ENCODE results near the gene SLC24A4.

The SLC24A4 gene

DNA sequence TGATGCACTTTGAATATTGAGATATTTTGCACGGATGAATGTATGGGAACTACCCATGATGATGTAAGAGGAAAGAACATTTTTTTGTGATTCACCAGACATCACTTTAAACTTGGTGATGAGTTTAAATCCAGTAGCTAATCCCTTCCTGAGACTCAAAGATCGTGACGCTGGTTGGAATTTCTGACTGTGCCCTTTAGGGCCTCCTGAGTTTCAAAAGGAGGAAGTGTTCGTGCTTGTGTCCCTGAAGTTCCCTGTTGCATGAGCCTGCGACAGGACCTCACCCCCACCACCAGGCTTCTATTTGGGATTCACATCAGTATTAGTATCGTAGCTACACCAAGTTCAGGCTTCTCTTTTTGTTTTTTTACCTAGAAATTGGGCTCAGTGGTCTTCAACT lies 172.1 kb downstream of the SLC24A4 start:
- no peak for DNase-seq (ENCODE audit: low read depth in 2 of 3, low spot score in 2 of 3)

DNA sequence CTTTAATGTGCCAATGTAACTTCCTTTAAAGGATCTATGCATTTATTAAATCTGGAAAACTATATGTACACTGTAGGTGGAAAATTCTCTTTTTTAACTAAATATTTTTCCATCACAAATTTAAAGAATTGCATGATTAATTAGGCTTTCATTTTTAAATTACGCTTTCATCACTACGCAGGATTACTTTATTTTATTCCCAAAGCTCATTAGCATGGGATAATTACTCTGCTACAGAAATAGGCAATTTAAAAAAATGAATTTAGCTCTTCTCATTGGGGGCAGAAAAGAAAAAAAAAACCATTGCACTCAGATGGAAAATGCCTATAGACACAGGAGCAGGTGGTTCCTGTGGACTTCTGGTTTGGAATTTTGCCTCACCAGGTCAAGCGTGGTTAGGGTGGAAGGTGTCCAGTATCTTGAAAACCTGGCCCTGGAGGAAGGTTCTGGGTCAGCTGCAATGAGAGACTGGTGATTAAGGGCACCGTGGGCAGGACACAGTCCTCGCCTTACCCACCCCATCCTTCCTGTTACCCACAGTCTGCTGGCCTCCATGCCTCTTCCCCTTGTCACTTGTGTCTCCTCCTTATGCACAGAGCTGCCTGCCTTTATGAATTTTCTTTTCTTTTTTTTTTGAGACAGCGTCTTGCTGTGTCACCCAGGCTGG lies 173.4 kb downstream of the SLC24A4 start:
- no peak for DNase-seq (ENCODE audit: low read depth in 2 of 3, low spot score in 2 of 3)

DNA sequence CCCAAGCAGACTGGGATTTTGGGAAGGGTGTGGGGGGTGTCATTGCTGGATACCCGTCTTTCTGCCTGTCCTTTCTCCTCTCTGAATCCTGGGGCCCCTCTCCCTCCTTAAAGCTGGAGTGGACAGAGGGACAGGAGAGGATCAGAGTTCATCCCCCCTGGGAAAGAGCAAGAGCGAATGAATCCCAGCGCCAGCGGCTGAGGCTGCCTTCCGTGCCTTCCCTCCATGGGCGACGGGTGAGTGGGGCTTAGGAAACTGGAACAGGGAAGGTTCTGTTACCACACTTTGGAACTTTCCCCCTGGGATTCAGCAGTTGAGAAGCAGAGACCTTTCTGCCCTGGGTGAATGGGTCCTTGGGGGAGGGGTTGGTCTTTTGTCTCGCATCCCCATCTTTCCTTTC lies 174.4 kb downstream of the SLC24A4 start:
- no peak for DNase-seq (ENCODE audit: low read depth in 2 of 3, low spot score in 2 of 3)

DNA sequence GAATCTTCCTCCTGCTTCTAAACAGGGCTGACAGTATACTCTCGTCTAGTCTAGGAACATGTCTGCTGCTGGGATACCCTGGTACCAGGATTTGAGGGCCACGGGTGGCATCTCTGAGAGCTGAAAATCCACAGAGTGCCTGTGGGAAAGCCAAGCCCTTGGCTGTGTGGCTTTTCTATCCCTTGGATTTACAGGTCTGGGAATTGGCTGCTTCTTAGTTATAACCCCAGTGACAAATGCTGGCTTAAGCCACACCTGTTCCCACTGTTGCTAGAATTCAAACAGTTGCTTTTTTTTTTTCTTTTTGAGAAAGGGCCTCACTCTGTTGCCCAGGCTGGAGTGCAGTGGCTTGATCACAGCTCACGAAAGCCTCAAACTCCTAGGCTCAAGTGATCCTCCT lies 176.3 kb downstream of the SLC24A4 start:
- DNase-seq (ENCODE audit: low read depth in 2 of 3, low spot score in 2 of 3), result no peak

DNA sequence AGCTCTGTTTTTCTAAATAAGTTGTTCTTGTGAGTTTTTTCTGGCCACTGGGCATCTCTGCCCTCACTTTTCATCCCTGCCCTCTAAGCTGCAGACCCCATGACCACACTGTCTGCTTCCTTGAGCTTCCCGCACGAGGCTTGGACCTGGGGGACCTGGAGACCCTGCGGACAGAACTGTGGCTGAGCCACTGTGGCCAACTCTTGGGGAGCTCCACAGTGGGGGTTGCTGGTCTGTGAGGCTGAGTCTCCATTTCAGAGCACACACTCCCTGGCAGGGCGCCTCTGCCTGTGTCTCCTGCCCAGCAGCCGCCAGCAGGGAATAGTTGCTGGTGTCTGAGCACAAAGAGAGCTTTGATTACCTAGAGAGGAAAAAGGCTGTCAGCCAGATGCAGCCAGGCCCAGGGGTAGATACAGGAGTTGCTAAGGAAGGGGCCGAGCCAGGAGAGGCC lies 177.6 kb downstream of the SLC24A4 start:
- DNase-seq (ENCODE audit: low read depth in 2 of 3, low spot score in 2 of 3), result no peak

DNA sequence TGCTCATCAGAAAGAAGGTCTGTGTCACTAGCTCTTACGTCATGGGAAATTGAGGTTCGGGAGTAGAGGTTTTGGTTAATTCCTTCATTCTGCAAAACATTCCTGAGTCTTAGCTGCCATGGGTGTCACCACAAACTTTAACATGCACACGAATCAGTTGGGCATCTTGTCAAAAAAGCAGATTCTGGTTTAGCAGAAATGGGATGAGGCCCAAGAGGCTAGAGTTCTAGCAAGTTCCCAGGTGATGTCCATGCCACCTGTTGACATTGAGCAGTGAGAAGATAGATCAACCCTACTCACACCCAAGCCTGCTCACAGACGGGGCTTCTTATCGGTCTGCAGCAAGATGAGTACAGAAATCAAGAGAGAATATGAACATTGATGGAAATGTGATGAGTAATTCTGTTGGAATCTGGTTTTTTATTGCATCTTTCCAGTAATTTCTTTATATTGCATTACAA lies 179.0 kb downstream of the SLC24A4 start:
- DNase-seq (ENCODE audit: low read depth in 2 of 3, low spot score in 2 of 3), result no peak

DNA sequence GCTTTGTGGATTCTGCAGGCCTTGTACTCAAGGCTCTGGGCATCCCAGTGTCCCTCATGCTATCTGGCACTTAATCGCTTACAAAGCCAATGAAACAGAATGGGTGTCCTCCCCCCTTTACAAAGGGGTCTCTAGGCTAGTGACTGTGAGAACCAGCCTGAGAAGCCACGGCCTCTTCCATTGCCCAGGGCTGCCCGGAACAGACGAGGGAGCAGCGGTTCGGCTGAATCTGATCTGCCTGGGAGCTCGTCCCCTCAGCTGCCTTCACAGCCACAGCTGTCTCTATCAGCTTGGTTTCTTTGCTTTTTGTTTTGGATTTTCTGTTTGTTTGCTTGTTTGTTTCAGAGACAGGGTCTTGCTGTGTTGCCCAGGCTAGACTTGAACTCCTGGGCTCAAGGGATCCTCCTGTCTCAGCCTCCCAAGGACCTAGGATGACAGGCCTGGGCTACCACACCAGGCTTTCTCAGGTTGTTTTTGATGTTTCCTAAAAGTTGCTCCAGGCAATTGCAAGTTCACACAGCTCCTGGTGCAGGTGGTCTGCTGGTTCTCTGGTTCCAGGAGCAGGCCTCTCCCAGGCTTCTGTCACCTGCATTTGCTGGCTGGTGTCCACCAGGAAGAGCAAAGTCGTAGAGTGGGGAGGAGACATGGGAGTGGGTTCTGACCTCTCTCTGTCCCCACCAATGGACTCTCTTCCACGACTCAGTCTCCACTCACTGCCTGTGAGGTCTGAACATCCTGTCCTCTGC lies 179.7 kb downstream of the SLC24A4 start:
- DNase-seq (ENCODE audit: low read depth in 2 of 3, low spot score in 2 of 3), result no peak

DNA sequence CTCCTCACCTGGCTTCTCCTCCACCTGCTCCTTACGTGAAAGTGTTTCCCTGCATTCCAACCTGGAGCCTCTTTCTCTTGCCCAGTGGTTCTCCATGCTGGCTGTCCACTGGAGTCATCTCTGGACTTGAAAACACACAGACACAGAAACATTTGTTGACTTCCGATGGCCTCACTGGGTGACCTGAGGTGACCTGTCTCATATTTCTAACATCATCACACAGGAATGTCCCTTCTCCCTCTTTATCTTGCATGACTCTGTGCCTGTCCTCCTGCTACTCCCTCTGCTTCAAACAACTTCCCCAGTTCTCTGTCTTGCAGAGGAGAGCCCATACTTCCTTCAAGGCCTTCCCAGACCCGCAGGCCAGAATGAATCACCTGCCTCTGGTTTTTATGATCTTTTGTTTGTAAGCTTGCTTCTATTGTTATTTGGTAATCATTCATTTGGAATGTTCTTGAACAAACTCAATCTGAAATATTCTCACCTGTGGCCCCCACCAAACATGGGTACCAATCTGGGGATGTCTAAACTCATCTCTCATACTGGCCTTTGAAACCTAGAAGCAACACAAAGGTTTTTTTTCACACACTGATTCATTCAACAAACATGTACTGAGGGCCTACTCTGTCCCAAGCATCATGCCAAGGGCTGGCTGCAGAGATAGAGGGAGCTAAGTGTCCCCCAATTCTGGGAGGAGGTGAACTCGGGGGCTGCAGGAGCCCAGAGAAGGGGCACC lies 181.0 kb downstream of the SLC24A4 start:
- DNase-seq (ENCODE audit: low read depth in 2 of 3, low spot score in 2 of 3), result no peak

DNA sequence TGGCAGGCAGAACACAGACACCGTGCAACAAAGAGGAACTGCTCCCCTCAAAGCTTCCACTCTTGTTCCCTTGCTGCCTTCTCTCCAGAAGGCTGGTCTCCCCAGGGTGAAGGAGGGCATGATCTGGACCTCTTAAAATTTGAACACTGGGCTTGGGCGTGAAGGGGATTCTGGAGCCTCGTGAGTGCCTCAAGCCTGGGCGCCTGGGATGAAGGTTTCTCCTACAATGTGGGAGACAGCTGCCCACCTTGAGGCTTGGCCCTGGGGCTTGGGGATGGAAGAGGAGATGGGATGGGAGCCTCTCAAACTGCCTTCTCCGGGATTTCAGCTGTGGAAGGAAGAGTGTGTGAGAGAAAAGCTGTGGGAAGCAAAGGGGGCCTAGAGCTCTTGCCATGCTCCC lies 182.9 kb downstream of the SLC24A4 start:
- DNase-seq (ENCODE audit: low read depth in 2 of 3, low spot score in 2 of 3), result no peak

DNA sequence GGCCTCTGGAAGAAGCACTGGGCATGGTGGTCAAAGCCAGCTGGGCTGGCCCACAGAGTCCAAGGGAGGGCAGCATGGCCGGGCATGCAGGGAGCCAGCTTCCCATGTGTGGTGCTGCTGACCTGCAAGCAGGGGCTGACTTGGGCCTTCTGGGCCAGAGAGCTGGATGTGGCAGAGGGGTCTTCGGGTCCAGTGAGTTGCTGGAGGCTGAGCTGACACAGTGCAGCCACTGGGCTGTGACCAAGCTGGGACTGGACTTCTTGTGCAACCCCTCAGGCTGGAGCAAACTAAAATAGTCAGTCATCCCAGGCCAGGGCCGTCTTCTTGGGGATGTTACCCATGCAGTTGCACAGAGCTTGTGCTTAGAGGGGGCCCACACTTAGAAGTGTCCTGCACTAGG lies 183.3 kb downstream of the SLC24A4 start:
- no peak for DNase-seq (ENCODE audit: low read depth in 2 of 3, low spot score in 2 of 3)

DNA sequence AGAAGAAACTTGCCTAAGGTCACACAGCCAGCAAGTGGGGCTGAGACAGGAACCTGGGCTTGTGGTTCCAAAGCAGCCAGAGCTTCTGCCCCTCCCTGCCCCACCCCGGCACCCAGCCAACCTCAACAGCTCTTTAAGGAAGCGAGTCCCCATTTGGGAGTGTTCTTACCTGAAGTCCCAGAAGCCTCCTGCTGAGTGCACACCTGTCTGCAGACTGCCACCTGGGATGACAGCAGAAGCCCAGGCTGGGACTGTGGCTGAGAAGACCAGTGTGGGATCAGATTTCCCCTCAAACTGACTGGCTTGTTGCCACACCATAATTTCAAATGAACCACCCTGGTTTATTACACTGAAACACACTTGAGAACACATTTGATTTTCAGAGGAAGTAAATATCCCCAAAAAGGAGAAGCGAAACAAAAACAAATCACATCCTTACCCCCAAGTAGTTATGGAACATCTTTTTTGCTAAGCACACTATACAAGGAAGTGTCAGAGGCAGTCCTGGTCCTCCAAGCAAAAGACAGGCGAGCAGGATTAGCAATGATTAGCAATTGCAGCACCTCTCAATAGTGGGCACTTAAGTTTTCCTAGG lies 184.3 kb downstream of the SLC24A4 start:
- no peak for DNase-seq (ENCODE audit: low read depth in 2 of 3, low spot score in 2 of 3)

DNA sequence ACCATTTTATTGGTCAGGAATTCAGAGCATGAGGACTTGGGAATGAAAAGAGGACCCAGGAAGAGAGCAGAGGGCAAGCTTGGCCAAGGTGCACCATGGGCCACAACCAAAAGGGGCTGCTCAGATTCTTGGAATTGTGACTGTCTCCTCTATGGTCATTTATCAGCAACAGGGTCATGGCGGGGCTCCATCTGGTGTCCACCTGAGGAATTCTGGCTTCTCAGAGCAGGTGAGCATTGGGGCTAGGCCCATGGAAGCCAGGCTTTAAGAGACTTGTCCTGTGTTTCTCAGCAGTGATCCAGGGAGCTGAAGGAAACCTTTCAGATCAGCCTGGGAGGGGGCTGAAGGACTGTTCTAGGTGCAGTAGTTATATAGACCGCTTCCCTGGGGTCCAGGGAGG lies 188.0 kb downstream of the SLC24A4 start:
- no peak for DNase-seq (ENCODE audit: low read depth in 2 of 3, low spot score in 2 of 3)

DNA sequence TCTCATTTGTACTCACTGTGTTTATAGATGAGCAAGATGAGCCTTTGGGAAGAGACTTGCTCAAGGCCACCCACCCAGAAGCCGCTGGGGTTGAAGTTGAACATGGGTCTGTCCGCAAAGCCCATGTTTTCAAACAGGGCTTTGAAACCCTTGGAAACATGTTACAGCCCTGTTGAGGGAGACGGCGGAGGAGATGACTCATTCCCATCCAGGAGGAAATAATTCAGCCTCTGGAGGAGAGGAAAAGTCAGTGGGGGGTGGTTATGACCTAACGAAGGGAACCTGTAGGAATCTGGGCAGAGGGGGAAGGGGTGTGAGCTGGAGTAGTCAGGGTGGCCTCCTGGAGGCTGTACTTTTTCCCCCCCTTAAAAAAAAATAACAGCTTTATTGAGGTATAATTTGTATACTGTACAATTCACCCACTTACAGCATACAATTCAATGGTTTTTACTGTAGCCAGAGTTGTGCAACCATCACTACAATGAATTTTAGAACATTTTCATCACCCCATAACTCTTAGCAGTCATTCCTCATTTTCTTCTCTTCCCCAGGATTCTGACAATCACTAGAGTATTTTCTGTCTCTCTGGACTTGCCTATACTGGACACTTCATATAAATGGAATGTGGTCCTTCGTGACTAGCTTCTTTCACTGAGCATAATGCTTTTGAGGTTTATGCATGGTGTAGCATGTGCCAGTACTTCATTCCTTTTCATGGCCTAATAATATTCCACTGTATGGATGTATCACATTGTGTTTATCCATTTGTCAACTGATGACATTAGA lies 188.7 kb downstream of the SLC24A4 start:
- no peak for DNase-seq (ENCODE audit: low read depth in 2 of 3, low spot score in 2 of 3)

DNA sequence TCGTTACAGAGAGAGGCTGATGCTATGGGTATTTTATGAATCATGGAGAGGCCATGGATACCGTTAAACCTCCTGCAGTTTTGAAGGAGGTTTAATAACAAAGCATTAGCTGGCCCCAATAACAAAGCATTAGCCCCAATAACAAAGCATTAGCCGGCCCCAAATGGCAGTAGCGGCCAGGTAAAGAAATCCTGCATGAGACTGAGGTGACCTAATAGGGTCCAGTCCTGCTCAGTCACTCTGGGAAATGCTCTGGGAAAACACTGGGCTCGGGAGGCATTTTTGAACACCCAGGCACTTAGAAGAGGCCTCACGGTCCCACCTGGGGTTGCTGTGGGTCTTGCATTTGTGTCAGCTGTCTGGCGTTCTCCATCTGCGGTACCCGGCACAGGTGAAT lies 189.8 kb downstream of the SLC24A4 start:
- no peak for DNase-seq (ENCODE audit: low read depth in 2 of 3, low spot score in 2 of 3)

DNA sequence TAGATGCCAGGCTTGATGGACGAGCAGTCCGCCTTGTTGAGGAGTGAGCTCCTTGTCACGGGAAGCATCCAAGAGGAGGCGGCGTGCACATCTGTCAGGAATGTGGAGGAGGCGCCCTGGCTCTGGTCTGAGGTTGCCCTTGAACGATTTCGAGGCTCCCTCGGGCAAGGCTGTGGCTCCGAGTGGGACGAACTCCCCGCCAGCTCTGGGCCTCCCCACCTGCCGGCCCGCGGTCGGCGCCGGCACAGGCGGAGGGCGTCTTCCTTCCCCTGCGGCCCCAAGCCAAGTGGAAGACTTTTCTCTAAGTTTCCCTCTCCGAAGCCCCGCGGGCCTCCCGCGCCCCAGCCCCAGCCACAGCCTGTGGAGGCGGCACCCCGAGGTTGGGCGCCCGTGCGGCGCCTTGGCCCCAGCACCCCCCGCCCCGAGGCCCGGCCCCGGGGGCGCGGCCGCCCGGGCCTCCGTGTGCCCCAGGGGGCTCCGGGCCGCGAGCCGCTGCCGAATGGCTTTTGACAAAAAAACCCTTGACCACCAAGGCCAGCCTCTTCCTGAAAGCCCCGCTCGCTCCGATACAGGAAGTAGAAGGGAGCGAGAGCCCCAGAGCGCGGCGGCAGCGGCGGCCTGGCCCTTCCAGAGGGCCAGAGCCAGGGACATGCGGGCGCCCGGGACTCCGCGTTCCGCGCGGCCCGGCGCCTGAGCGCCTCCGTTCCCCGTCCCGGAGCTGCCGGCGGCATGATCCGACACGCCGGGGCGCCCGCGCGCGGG lies 190.4 kb downstream of the SLC24A4 start, which contains the start of gene RIN3:
RIN3 (plus strand) TSS at position 578 of the 762 bp plus-strand sequence; CDS start at position 730, 152 bp downstream.
- peak in 2 of 3 experiments; percentile 30 to 43 for DNase-seq (ENCODE audit: low read depth in 2 of 3, low spot score in 2 of 3)

DNA sequence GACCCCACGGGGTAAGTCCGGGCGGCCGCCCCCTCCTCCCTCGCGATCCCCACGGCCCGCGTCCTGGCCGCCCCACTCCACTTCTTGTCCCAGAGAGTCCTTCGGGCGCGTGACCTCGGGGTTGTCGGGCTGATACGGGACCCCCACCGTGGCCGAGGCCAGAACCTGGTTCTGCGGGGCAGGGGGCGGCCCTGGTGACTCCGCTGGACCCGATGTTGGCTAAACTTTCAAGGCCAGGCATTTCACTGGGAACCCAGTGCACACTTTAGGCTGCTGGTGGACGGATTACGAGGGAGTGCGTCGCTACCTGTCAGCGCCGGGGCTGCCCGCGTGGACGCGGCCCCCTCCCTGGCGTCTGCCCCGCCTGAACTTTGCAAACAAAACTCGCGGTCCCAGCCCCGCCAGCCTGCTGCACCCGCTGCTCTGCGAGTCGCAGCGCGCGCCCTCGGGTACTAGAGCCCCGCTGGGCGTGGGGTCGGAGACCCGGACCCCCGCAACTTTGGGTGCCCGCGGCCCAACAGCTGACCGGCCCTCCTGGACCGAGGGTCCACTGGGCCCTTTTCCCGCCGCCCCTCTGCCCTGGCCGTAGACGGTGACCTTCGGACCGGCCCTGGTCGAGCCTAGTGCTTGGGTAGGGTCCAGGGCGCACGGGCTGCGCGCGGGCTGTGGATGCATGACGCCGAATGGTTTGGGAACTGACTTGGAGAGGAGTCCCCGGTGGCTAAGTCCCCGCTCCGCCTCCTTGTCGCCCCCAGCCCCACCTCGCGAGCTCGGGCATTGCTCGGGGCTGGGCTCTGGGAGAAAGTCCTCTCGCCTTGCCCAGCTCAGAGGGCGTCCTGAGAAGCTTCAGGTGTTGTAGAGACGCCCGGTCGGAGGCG lies 191.2 kb downstream of the SLC24A4 start:
- DNase-seq (ENCODE audit: low read depth in 2 of 3, low spot score in 2 of 3), result no peak

DNA sequence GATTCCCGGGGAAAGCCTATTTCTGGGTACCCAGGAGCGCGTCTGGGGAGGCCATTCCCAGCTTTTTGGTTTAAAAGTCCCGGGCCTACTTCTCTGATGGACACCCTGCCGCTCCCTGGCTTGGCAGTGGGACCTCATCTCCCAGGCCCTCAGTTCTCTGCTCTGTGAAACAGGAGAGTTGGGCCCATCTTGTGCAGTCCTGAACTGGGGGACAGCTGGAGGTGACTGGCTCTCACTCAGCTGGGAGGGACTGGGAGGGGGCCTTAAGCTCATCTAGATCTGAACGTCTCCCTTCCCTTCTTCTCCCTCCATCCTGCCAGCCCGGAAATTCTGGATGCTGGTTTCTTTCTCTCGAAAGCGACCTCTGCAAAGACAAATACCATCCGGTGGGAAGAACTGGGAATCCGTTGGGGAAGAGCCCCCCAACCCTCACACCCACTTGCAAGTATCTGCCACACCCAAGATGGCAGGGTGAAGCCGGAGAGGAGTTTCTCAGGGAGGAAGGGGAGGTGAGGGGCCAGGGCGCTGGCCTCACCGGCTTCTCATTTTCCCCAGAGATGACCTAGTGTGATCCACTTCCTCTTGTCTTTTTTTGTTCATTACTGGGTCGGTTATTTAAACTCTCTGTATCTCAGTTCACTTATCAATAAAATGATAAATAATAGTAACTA lies 192.0 kb downstream of the SLC24A4 start:
- DNase-seq (ENCODE audit: low read depth in 2 of 3, low spot score in 2 of 3), result no peak

DNA sequence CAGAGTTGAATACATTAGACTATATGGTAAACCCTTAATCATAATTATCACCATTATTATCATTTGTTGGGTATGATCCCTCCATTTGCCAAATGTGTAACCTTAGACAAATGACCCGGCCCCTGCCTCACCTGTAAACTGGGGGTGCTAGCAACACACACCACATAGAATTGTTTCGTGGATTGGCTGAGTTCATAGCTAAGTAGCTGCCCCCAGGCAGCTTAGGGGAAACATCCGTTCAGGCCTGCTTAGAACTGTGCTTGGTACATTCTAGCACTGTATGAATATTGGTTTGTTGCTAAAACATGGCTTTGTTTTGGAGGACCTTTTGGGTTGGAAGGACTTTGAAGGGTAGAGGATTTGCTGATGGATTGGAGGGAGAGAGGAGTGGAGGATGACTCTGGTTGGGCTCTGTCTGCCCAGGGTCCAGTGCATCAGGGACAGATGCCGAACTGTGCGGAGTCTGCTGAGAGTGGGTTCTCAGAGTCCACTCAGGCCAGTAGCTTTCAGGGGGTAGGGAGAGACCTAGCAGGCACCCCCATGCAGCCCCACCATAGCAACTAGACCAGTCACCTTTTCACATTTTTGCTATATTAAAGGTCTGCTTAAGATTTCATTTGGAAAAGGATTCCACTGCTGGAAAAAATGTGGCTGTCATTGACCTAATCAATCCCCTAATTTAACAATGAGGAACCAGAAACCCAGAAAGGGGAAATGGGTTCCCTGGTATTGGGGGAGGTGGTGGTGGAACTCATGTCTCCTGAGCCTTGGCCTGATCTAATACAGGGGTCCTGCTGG lies 192.8 kb downstream of the SLC24A4 start:
- no peak for DNase-seq (ENCODE audit: low read depth in 2 of 3, low spot score in 2 of 3)

Data from activated CD8-positive, alpha-beta memory T cell treated with anti-CD3 and anti-CD28 coated beads for 48 hours (primary cell).